ENCODE data around the gene STK35. TPM values are rescaled to one million over a fixed set of nuclear protein-coding genes. Genes with fewer than 3 reads are reported as not detected.

STK35 gene
- total and polyA plus RNA-seq, 2 of the 8 experiments (the other 6 are each of a cell fraction or from before 2014, with no cell fraction given) = 24.9 to 45.0 TPM

DNA sequence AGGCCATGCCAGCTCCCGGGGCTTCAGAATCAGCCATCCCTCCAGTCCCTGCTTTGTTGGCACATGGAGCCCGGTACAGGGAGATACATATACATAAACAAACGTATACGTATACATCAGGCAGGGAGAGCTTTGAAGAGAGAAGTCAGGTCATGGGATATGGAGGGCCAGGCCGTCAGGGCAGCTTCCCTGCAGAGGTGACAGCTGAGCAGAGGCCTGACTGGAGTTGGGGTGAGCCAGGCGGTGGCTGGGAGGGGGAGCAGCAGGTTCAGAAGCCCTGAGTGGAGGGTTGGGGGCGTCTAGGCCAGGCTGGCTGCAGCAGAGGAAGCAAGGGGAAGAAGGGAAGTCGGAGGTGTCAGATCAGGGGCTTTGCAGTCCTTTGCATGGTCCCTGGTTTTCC lies 61.7 kb downstream of the STK35 start (continued):
- TF ChIP-seq NRF1 (IDR thresholded peaks at IDR 0.05; ENCODE audit: low read depth, low read length) = no peak
- TF ChIP-seq CEBPB (IDR thresholded peaks at IDR 0.05; ENCODE audit: low read depth, low read length) = no peak
- no peak for TF ChIP-seq RBBP5 (IDR thresholded peaks at IDR 0.05; ENCODE audit: borderline replicate concordance, low read depth, low read length)
- no peak for TF ChIP-seq EP300 (IDR thresholded peaks at IDR 0.05; ENCODE audit: borderline replicate concordance in 1 of 2, low read depth in 2 of 2, low read length in 2 of 2)
